ENCODE results near the gene UBTD1.
"Not testable (repeated sequence)": the region's sequence is repeated elsewhere in the genome, so short reads cannot be mapped to it uniquely, and the experiment has no call there.

UBTD1 gene

GRCh38 chr10:97567891-97568290 is 69.2 kb downstream of the UBTD1 start:
- DNase-seq: no peak

GRCh38 chr10:97570146-97570788 is 71.5 kb downstream of the UBTD1 start:
- no peak for DNase-seq

- no peak for DNase-seq
Observed at GRCh38 chr10:97570789-97571471, 72.2 kb downstream of the UBTD1 start.

GRCh38 chr10:97571622-97572021 is 72.9 kb downstream of the UBTD1 start:
- no peak for DNase-seq

DNA sequence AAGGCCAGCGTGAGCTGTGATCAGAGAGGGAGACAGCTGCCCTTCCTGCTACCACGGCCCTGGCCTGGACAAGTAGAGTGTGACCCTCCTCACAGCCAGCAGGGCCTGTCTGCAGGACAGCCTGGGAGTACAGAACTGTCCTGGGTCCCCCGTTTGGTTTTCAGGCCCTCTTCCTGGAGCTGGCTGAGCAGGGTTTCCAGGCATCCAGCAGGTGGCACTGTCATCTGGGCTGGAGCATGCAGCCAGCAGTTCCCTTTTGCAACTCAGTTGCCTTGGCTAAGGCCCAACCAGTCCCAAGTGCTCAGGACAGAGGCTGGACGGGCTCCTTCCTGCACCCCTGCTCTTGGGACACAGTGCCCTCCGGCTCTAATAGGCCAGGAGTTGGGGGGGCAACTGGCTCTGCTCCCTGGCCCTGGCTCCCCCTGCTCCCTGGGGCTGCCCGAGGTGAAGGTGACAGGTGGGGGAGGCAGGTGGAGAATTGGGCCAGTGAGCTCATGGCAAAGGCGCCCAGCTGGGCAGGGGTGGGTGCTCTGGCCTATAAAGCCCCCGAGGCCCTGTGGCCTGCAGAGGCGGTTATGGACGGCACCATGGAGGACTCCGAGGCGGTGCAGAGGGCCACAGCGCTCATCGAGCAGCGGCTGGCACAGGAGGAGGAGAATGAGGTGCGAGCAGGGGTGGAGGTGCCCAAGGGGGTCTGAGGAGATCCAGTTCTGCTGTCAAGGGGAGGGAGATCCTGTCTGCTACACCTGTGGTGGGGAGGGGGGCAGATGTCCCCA is 73.7 kb downstream of the UBTD1 start, which contains the start of gene ANKRD2:
Gene ANKRD2, plus strand, starts transcription at position 566 of the 776 bp plus-strand sequence. Its CDS starts 10 bp downstream, at position 576.
- DNase-seq: peak in 3 of 6 experiments; percentile 4 to 17 (median 8)

DNA sequence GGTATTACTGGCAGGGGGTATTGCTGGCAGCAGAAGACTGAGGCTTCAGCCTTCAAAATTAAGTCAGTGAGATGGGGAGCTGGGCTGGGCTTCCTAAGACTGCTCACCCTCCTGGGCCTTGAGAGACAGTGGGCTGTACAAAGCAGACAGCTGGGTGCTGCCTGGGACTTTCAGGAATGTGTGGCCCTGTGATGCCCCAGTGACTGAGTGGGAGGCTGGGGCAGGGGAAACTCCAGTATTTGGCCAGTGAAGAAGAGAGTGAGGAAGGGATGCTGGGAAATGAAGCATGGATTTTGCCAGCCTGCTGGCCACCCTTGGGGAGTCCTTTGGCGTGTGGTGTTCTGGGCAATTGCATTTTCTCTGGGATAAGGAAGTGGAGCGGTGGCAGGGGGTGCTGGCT is 74.3 kb downstream of the UBTD1 start:
- no peak for DNase-seq

- DNase-seq: no peak
Observed at GRCh38 chr10:97573672-97574071, 74.9 kb downstream of the UBTD1 start.

- no peak for DNase-seq
Observed at GRCh38 chr10:97574374-97575126, 75.8 kb downstream of the UBTD1 start.

GRCh38 chr10:97575127-97575668 is 76.5 kb downstream of the UBTD1 start:
- DNase-seq: no peak

- DNase-seq: not testable (repeated sequence)
Observed at GRCh38 chr10:97576487-97576886, 77.8 kb downstream of the UBTD1 start.

- no peak for DNase-seq
Observed at GRCh38 chr10:97577701-97578100, 79.0 kb downstream of the UBTD1 start.

- no peak for DNase-seq
Observed at GRCh38 chr10:97578171-97578844, 79.6 kb downstream of the UBTD1 start.

GRCh38 chr10:97580421-97581367 is 82.0 kb downstream of the UBTD1 start:
- no peak for DNase-seq

GRCh38 chr10:97582169-97582568 is 83.4 kb downstream of the UBTD1 start:
- DNase-seq: no peak

DNA sequence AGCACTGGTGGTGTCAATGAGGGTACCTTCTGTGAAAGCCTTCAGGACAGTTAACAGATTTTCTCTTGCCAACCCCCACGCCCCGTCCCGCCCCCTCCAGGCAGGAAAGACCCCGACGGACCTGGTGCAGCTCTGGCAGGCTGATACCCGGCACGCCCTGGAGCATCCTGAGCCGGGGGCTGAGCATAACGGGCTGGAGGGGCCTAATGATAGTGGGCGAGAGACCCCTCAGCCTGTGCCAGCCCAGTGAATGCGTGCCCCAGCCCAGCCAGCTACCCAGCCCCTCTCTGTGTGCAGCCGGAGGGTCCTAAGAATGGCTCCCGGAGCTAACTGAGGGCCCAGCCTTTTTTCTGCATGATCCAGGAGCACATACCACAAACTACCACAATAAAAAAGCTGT is 84.8 kb downstream of the UBTD1 start:
- DNase-seq: no peak

DNA sequence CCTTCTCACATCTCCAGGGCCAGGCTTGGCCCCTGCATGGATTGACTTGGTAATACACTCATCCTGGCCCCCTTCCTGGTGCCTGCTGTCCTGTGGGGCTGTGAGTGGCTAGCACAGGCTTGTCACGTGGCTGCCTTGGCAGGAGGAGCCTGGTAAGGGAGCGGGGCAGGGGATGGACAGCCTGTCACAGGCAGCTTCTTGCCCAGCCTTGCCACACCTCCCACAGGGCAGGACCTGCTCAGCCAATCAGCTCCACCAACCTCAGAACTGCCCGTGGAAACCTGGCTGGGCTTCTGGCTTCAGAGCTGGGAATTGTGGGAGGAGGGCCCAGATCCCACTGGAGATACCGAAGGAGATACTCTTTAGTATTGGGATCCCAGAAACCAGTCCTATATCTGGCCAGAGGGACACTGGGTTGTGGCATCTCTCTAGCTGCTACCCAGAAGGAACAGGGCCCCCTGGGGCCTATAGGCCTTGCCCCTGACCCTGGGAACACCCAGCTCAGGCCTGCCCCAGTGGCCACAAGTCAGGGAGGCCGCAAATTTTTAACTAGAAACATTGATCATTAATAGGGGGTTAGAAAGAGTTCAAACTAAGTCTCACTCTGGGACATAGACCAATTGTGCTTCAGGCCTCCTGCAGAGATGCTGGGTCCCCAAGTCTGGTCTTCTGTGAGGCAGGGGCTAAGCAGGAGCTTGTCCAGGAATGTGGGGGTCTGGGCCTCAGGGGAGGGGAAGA is 85.5 kb downstream of the UBTD1 start, which contains the start of gene HOGA1:
Gene HOGA1, plus strand, starts transcription at position 330 of the 738 bp plus-strand sequence. Its CDS starts 315 bp downstream, at position 645.
- DNase-seq: no peak

- DNase-seq: no peak
Observed at GRCh38 chr10:97584798-97585438, 86.2 kb downstream of the UBTD1 start.

GRCh38 chr10:97585439-97585811 is 86.7 kb downstream of the UBTD1 start:
- no peak for DNase-seq

DNA sequence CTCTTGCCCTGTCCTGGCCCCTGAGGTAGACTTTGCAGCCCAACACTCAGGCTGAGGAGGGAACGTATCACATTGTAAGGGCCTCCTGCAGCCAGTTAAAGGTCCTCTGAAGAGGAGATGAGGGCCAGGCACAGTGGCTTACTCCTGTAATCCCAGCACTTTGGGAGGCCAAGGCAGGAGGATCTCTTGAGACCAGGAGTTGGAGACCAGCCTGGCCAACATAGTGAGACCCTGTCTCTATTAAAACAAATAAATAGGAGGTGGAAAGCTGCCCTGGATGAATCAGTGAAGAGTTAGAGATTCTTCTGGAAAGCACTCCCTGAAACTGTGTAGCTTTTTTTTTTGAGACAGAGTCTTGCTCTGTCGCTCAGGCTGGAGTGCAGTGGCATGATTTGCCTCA is 88.5 kb downstream of the UBTD1 start:
- DNase-seq: no peak

DNA sequence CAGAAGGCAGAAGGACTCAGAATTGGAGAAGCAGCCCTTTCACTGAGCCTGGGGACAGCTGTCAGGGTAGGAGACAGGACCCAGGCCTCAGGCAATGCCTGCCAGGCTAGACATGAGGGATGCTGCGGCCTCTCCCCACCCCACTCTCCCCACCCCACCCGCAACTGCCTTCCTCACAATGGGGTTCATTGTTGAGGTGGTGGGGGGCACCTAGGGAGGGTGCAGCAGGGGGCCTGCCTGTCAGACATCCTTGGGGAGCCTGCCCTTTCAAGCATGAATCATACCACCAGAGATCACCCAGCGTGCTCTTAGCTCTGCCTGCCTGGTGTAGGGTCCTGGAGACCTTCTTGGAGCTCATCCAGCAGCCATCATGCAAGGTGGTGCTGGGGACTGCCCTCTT is 90.8 kb downstream of the UBTD1 start, which contains the start of gene C10orf62:
Gene C10orf62, plus strand, starts transcription at position 243 of the 400 bp plus-strand sequence. CDS start 177 bp downstream, outside the sequence.
- no peak for DNase-seq
